HL-60 (cell line): ENCODE results near the gene VCPKMT.

Source experiments
- DNase-seq, 2 experiments: peaks; one replicate each; pipeline ENCODE4 v3.0.0-alpha.2; 2010 to 2020; ENCODE audit warnings: low read depth in 1 of 2, low spot score in 1 of 2
- H3K27ac ChIP-seq: fragments of 250-450 bp; sonication (Bioruptor Pico); replicated peaks from 2 replicates; pipeline ENCODE4 v1.5.1; 2020; ENCODE audit warnings: mild to moderate bottlenecking, moderate library complexity
- H3K27me3 ChIP-seq: fragments of 250-450 bp; sonication (Bioruptor Pico); 2 replicates; pipeline ENCODE4 v1.5.1; 2021; ENCODE audit warnings: mild to moderate bottlenecking, moderate library complexity; ENCODE audit not compliant: insufficient read depth, poor library complexity, severe bottlenecking
- H3K4me3 ChIP-seq: replicated peaks from 2 replicates; pipeline ENCODE4 v1.5.1; 2011; ENCODE audit warnings: mild to moderate bottlenecking, control low read depth, low read length; ENCODE audit not compliant: insufficient read depth
- CTCF ChIP-seq: IDR thresholded peaks from one replicate; pipeline ENCODE4 v1.5.1; 2011; ENCODE audit warnings: low read length, control low read depth, inconsistent platforms; ENCODE audit not compliant: insufficient read depth
- GABPA ChIP-seq: IDR thresholded peaks from 2 replicates; pipeline ENCODE4 v1.6.1; 2012; ENCODE audit warnings: low read depth
- POLR2AphosphoS5 ChIP-seq: IDR thresholded peaks from 2 replicates; pipeline ENCODE4 v1.6.1; 2012; ENCODE audit warnings: low read depth
- REST ChIP-seq: IDR thresholded peaks from 2 replicates; pipeline ENCODE4 v1.6.1; 2012; ENCODE audit warnings: low read depth; ENCODE audit not compliant: insufficient replicate concordance
- SPI1 ChIP-seq: IDR thresholded peaks from 2 replicates; pipeline ENCODE4 v1.6.1; 2012; ENCODE audit warnings: low read depth, mild to moderate bottlenecking, borderline replicate concordance

VCPKMT gene

GRCh38 chr14:50069325-50069724, 47.0 kb downstream of the VCPKMT start:
- no peak for DNase-seq
- TF ChIP-seq GABPA (no peak), SPI1 (no peak), CTCF (no peak), REST (no peak)
- Histone ChIP-seq H3K4me3 (no peak overlapping the region), H3K27ac (no peak overlapping the region), H3K27me3 (no peaks in the 10 kb centered on the region)

- no peak overlapping the region for H3K4me3 ChIP-seq
- no peaks in the 10 kb centered on the region for H3K27me3 ChIP-seq
- no peak overlapping the region for H3K27ac ChIP-seq
- no peak for DNase-seq
- TF ChIP-seq POLR2AphosphoS5 (no peak), CTCF (no peak), SPI1 (no peak), REST (no peak)
Measured at GRCh38 chr14:50068496-50068895, 47.9 kb downstream of the VCPKMT start.

GRCh38 chr14:50067723-50068495, 48.5 kb downstream of the VCPKMT start:
- no peak for DNase-seq
- Histone ChIP-seq H3K27me3 (no peaks in the 10 kb centered on the region), H3K27ac (no peak overlapping the region), H3K4me3 (no peak overlapping the region)
- TF ChIP-seq REST, result no peak
- TF ChIP-seq GABPA, result no peak
- TF ChIP-seq POLR2AphosphoS5, result no peak
- no peak for TF ChIP-seq CTCF
- no peak for TF ChIP-seq SPI1
